Left ventricle myocardium inferior (tissue), 1 donor: Measurements from ENCODE around the gene ZCCHC2. TPM values are rescaled to one million over a fixed set of nuclear protein-coding genes. Genes with fewer than 3 reads are reported as not detected.

Source experiments
- DNase-seq: peaks from one replicate; pipeline ENCODE4 v3.0.0-alpha.2; 2020
- H3K27ac ChIP-seq: fragments of 200-600 bp; replicated peaks from 2 replicates; pipeline ENCODE4 v1.8.0; 2021
- H3K27me3 ChIP-seq: fragments of 200-600 bp; 2 replicates; pipeline ENCODE4 v1.8.0; 2021; ENCODE audit warnings: low read depth
- H3K36me3 ChIP-seq: fragments of 200-600 bp; 2 replicates; pipeline ENCODE4 v1.8.0; 2021
- H3K4me1 ChIP-seq: fragments of 200-600 bp; 2 replicates; pipeline ENCODE4 v1.8.0; 2021
- H3K4me3 ChIP-seq: fragments of 200-600 bp; 2 replicates; pipeline ENCODE4 v1.8.0; 2021; ENCODE audit warnings: mild to moderate bottlenecking, moderate library complexity
- H3K9me3 ChIP-seq: fragments of 200-600 bp; replicated peaks from 2 replicates; pipeline ENCODE4 v1.8.0; 2021
- CTCF ChIP-seq: fragments of 200-600 bp; IDR thresholded peaks from 2 replicates; pipeline ENCODE4 v1.8.0; 2021; ENCODE audit warnings: antibody characterized with exemption, mild to moderate bottlenecking, borderline replicate concordance
- intact Hi-C: fragments of 100-400 bp; cut with micrococcal nuclease; formaldehyde crosslinking; loops from one replicate; pipeline ENCODE4 v1.11.0; 2022
- total RNA-seq: library from RNA; stranded (reverse); fragmentation: NEBNext Ultra II Directional; extraction: Animal tissue kit (Norgen Biotek cat#: 25700); gene quantifications from one replicate; pipeline ENCODE4 v1.2.1, GENCODE V29; 2021
- donor health status: DM: no; HTN: yes; CAD: no; lungs with severe emphysema.

ZCCHC2 gene
- total RNA-seq, 1 donor from 2014 or later = 13.1 TPM

- DNase-seq = no peak
- Histone ChIP-seq H3K4me1 (no peaks in the 10 kb centered on the region), H3K4me3 (no peak overlapping the region), H3K9me3 (no peaks in the 10 kb centered on the region), H3K36me3 (peaks cover 97% of the 10 kb centered on the region), H3K27ac (no peak overlapping the region), H3K27me3 (no peaks in the 10 kb centered on the region)
- TF ChIP-seq CTCF = no peak
- intact Hi-C loops = no loop called here
Observed at GRCh38 chr18:62571037-62571436, 48.2 kb downstream of the ZCCHC2 start.

- intact Hi-C loops = no loop called here
- no peak for TF ChIP-seq CTCF
- Histone ChIP-seq H3K36me3 (peaks cover 97% of the 10 kb centered on the region), H3K9me3 (no peaks in the 10 kb centered on the region), H3K27me3 (no peaks in the 10 kb centered on the region), H3K27ac (no peak overlapping the region), H3K4me3 (no peak overlapping the region), H3K4me1 (no peaks in the 10 kb centered on the region)
- DNase-seq = no peak
Observed at GRCh38 chr18:62571648-62572047, 48.8 kb downstream of the ZCCHC2 start.

GRCh38 chr18:62572456-62572855 is 49.6 kb downstream of the ZCCHC2 start:
- peaks cover 92% of the 10 kb centered on the region for H3K36me3 ChIP-seq
- no peak for TF ChIP-seq CTCF

GRCh38 chr18:62574776-62575175 is 52.0 kb downstream of the ZCCHC2 start:
- Histone ChIP-seq H3K4me3 (no peak overlapping the region), H3K9me3 (no peaks in the 10 kb centered on the region), H3K4me1 (peaks cover 8% of the 10 kb centered on the region), H3K36me3 (peaks cover 85% of the 10 kb centered on the region), H3K27me3 (no peaks in the 10 kb centered on the region), H3K27ac (no peak overlapping the region)
- no peak for TF ChIP-seq CTCF
- intact Hi-C loops = no loop called here
- no peak for DNase-seq

More at GRCh38 chr18:62572456-62572855, 49.6 kb downstream of the ZCCHC2 start:
- no peaks in the 10 kb centered on the region for H3K9me3 ChIP-seq
- no peak overlapping the region for H3K4me3 ChIP-seq
- H3K27ac ChIP-seq = no peak overlapping the region
- no peak for DNase-seq
- no peaks in the 10 kb centered on the region for H3K27me3 ChIP-seq
- intact Hi-C loops = no loop called here
- no peaks in the 10 kb centered on the region for H3K4me1 ChIP-seq

GRCh38 chr18:62576271-62576670 is 53.4 kb downstream of the ZCCHC2 start:
- no peak for TF ChIP-seq CTCF
- no peaks in the 10 kb centered on the region for H3K27me3 ChIP-seq
- intact Hi-C loops = no loop called here
- peaks cover 8% of the 10 kb centered on the region for H3K4me1 ChIP-seq
- H3K9me3 ChIP-seq = no peaks in the 10 kb centered on the region
- no peak for DNase-seq
- H3K27ac ChIP-seq = no peak overlapping the region
- no peak overlapping the region for H3K4me3 ChIP-seq
- peaks cover 70% of the 10 kb centered on the region for H3K36me3 ChIP-seq
